Fibroblast of pulmonary artery (primary cell): ENCODE measurements around the gene CLEC14A.

Experiments used
- DNase-seq: peaks from one replicate; pipeline ENCODE4 v3.0.0-alpha.2; 2010; ENCODE audit warnings: low read depth
- H3K4me3 ChIP-seq: replicated peaks from 2 replicates; pipeline ENCODE4 v1.5.1; 2011; ENCODE audit warnings: low read depth, mild to moderate bottlenecking, control low read depth, low read length, moderate library complexity
- CTCF ChIP-seq: IDR thresholded peaks from 2 replicates; pipeline ENCODE4 v1.5.1; 2011; ENCODE audit warnings: mild to moderate bottlenecking, control low read depth, low read length, inconsistent platforms; ENCODE audit errors: missing control alignments

Gene CLEC14A

GRCh38 chr14:38286452-38286851 is 30.6 kb upstream of the CLEC14A start:
- peak; percentile 74 for DNase-seq

GRCh38 chr14:38285962-38286361 is 30.1 kb upstream of the CLEC14A start:
- TF ChIP-seq CTCF: no peak
- DNase-seq: peak; percentile 87
- H3K4me3 ChIP-seq: no peak overlapping the region

More at GRCh38 chr14:38286452-38286851, 30.6 kb upstream of the CLEC14A start:
- TF ChIP-seq CTCF: no peak
- no peak overlapping the region for H3K4me3 ChIP-seq

- DNase-seq: no peak
- no peak for TF ChIP-seq CTCF
- H3K4me3 ChIP-seq: no peak overlapping the region
These were observed 27.0 kb upstream of the CLEC14A start for GRCh38 chr14:38282936-38283335.

GRCh38 chr14:38280081-38280480 is 24.2 kb upstream of the CLEC14A start:
- H3K4me3 ChIP-seq: no peak overlapping the region
- DNase-seq: no peak
- TF ChIP-seq CTCF: no peak

- DNase-seq: no peak
- TF ChIP-seq CTCF: no peak
- no peak overlapping the region for H3K4me3 ChIP-seq
These were observed 23.7 kb upstream of the CLEC14A start for GRCh38 chr14:38279572-38279971.

- peak; percentile 52 for DNase-seq
These were observed 22.1 kb upstream of the CLEC14A start for GRCh38 chr14:38278035-38278434.

More at GRCh38 chr14:38278035-38278434, 22.1 kb upstream of the CLEC14A start:
- H3K4me3 ChIP-seq: no peak overlapping the region
- no peak for TF ChIP-seq CTCF
